ENCODE data around the gene MEIOB. TPM values are rescaled to one million over a fixed set of nuclear protein-coding genes. Genes with fewer than 3 reads are reported as not detected.
"Not testable (repeated sequence)": the region's sequence is repeated elsewhere in the genome, so short reads cannot be mapped to it uniquely, and the experiment has no call there.

The MEIOB gene
- total RNA-seq, 1 donor from 2014 or later, result not detected

GRCh38 chr16:1809281-1809801 lies 62.6 kb downstream of the MEIOB start:
- no peaks in the 10 kb centered on the region for H3K27me3 ChIP-seq (ENCODE audit: low read depth)
- H3K27ac ChIP-seq (replicated peaks), result no peak overlapping the region
- H3K4me3 ChIP-seq, result no peak overlapping the region
- no peaks in the 10 kb centered on the region for H3K9me3 ChIP-seq (replicated peaks)
- H3K4me1 ChIP-seq, result no peaks in the 10 kb centered on the region
- no peak for DNase-seq
- TF ChIP-seq CTCF (IDR thresholded peaks at IDR 0.05; ENCODE audit: borderline replicate concordance), result no peak
- intact Hi-C loops (cut with micrococcal nuclease), result no loop called here
- peaks cover 58% of the 10 kb centered on the region for H3K36me3 ChIP-seq

GRCh38 chr16:1808691-1809090 lies 63.3 kb downstream of the MEIOB start:
- Histone ChIP-seq H3K4me1 (no peaks in the 10 kb centered on the region), H3K9me3 (replicated peaks) (no peaks in the 10 kb centered on the region), H3K27me3 (ENCODE audit: low read depth) (no peaks in the 10 kb centered on the region), H3K36me3 (peaks cover 52% of the 10 kb centered on the region), H3K27ac (replicated peaks) (no peak overlapping the region), H3K4me3 (no peak overlapping the region)
- DNase-seq, result no peak
- intact Hi-C loops (cut with micrococcal nuclease), result no loop called here
- TF ChIP-seq CTCF (IDR thresholded peaks at IDR 0.05; ENCODE audit: borderline replicate concordance), result no peak

GRCh38 chr16:1807626-1808025 lies 64.3 kb downstream of the MEIOB start:
- H3K27ac ChIP-seq (replicated peaks), result no peak overlapping the region
- H3K36me3 ChIP-seq, result peaks cover 47% of the 10 kb centered on the region
- TF ChIP-seq CTCF (IDR thresholded peaks at IDR 0.05; ENCODE audit: borderline replicate concordance), result no peak
- no peaks in the 10 kb centered on the region for H3K4me1 ChIP-seq
- H3K27me3 ChIP-seq (ENCODE audit: low read depth), result no peaks in the 10 kb centered on the region
- intact Hi-C loops (cut with micrococcal nuclease), result no loop called here
- H3K9me3 ChIP-seq (replicated peaks), result no peaks in the 10 kb centered on the region
- no peak overlapping the region for H3K4me3 ChIP-seq
- DNase-seq, result no peak

- no peak overlapping the region for H3K27ac ChIP-seq (replicated peaks)
- H3K4me1 ChIP-seq, result no peaks in the 10 kb centered on the region
- H3K36me3 ChIP-seq, result peaks cover 4% of the 10 kb centered on the region
- no peak overlapping the region for H3K4me3 ChIP-seq
- H3K27me3 ChIP-seq (ENCODE audit: low read depth), result no peaks in the 10 kb centered on the region
- intact Hi-C loops (cut with micrococcal nuclease), result no loop called here
- H3K9me3 ChIP-seq (replicated peaks), result peaks cover 8% of the 10 kb centered on the region
- TF ChIP-seq CTCF (IDR thresholded peaks at IDR 0.05; ENCODE audit: borderline replicate concordance), result no peak
- DNase-seq, result no peak
These were observed 71.3 kb downstream of the MEIOB start for GRCh38 chr16:1800701-1801100.

- H3K4me3 ChIP-seq; DNase-seq; H3K27me3 ChIP-seq (ENCODE audit: low read depth); H3K36me3 ChIP-seq; H3K4me1 ChIP-seq; intact Hi-C loops (cut with micrococcal nuclease); H3K27ac ChIP-seq (replicated peaks); H3K9me3 ChIP-seq (replicated peaks): not testable (repeated sequence)
These were observed 72.7 kb downstream of the MEIOB start for GRCh38 chr16:1799263-1799662.

- DNase-seq, result no peak
- no peak for TF ChIP-seq CTCF (IDR thresholded peaks at IDR 0.05; ENCODE audit: borderline replicate concordance)
- intact Hi-C loops (cut with micrococcal nuclease), result no loop called here
- peaks cover 10% of the 10 kb centered on the region for H3K36me3 ChIP-seq
- H3K27ac ChIP-seq (replicated peaks), result no peak overlapping the region
- H3K4me3 ChIP-seq, result no peak overlapping the region
- H3K4me1 ChIP-seq, result no peaks in the 10 kb centered on the region
- peaks cover 8% of the 10 kb centered on the region for H3K9me3 ChIP-seq (replicated peaks)
- no peaks in the 10 kb centered on the region for H3K27me3 ChIP-seq (ENCODE audit: low read depth)
These were observed 76.9 kb downstream of the MEIOB start for GRCh38 chr16:1794908-1795666.
